Activated CD4-positive, alpha-beta T cell treated with anti-CD3 and anti-CD28 coated beads, Interleukin-2, amount 50 U/mL, for 4 hours (primary cell): ENCODE data around the gene CMIP.

Experiments used
- DNase-seq, 2 experiments: peaks; one replicate each; pipeline ENCODE4 v3.0.0-alpha.2; 2020

The CMIP gene

DNA sequence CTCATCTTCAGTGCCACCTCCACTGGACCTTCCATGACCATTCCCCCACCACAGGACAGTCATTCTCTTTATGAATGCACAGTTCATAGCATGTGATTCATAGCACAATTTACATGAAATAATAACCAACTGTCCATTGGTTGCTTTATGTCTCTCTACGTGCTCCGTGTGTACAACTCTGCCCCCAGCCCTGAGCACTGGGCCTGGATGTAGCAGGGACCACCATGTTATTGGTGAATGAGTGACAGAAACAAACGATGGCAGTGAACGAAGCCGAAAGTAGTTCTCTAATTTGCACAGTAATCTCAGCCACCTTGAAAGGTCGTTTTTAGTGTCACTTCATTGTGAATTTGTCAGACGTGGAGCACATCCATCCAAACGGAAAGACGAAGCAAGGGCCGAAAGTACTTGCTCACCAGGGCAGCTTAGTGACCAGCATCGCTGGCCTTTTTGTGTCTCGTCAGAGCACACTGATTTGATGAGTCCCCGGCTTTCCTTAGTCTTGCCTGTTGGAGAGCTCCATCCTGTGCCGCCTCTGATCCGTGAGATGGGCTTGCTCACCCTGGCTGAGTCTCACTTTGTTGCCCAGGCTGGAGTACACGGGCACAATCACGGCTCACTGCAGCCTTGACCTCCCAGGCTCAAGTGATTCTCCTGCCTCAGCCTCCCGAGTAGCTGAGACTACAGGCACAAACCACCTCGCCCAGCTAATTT is 95.3 kb downstream of the CMIP start:
- DNase-seq, result no peak

GRCh38 chr16:81541314-81541713 is 96.7 kb downstream of the CMIP start:
- no peak for DNase-seq

DNA sequence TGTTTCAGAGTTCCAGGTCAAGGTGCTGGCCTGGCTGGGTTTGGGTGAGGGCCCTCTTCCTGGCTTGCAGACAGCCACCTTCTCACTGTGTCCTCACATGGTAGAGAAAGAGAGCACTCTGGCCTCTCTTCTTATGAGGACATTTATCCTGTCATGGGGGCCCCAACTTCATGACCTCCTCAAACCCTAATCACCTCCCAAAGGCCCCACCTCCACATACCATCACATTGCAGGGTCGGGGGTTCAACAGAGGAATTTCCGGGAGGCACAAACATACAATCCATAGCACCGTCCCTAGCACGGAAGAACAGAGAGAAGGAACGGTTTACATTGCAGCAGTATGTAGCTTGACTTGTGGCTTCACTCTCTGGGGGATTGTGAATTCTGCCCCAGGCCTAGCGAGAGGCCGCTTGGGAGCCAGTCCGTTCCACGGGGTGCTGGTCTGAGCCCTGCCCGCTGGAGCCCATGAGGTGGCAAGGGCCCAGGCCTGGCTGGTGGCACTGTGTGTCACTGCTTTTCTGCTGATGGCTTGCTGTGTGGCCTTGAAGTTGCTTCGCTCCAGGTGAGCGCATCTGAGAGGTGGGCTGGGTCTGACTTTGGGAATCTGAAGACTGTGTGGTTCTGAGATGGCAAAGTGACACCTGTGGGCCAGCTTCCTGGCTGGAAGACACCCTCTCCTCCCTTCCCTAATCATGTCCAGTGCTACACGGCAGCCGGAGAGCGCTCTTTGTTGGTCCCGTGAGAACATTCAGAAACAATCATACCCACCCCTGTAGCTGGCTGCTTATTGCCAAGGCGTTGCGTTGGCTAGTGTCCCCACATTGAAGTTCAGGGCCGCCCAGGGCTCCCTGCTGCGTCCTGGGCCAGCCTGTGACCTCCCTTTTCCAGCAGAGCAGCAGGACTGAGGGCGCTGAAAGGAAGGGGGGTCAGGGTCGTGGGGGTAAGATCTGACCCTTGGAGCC is 98.3 kb downstream of the CMIP start:
- no peak for DNase-seq

- DNase-seq, result no peak
These were observed 99.0 kb downstream of the CMIP start for GRCh38 chr16:81543571-81543970.

DNA sequence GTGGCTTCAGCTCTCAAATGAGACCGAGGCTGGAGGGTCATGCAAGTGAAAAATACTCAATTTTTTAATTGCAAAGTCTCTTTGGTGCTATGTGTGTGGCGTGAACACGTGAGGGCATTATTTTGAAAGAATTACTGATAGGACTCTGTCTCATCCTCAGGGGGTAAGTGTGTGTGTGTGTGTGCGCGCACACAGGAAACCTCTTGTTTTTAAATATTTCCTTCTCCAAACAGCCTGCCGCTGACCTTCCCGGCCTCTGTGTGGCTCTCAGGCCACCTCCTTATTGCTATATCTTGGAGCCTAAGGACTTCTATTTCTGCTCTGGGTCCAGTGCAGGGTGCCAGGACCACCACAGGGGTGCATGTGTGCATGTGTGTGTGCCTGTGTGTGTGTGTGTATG is 99.7 kb downstream of the CMIP start:
- DNase-seq, result no peak

DNA sequence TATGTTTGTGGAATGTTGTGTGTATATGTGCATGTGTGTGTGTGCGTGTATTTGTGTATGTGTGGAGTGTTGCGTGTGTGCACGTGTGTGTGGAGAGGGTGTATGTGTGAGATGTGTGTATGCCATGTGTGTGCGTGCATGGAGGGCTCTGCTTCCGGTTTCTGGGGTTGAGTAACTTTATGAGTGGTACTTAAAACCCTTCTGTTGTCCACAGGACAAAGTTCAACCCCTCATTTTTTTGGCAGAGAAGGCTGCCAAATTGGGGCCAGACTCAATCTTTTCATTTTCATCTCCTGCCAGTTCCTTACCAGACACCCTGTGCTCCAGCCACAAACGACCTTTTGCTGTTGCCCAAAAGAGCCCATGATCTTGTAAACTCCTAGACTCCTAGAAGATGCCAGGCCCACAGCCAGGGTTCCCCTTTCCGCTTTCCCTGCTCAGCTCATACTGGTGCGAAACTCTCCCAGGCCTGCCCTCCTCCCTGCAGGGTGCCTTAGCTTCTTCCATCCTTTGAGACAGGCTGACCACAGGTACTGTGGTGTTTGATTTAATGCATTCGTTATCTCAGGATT is 100.2 kb downstream of the CMIP start:
- DNase-seq, result no peak

GRCh38 chr16:81545470-81546250 is 101.1 kb downstream of the CMIP start:
- DNase-seq, result no peak

DNA sequence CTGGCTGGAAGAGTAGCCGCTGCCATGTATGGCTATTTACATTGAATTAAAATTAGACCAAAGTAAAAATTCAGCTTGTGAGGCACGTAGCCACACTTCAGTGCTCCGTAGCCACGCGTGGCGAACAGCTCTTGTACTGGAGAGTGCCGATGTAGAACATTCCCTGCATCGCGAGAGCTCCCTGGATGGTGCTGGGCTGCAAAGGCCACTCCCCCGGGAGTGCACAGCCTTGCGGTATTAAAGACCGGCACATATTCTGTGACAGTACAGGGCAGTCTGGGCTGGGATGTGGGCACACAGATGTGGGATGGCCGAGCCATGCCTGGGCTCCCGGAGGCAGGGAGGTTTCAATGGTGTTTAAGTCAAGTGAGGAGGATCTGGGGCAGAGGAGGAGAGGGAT is 102.2 kb downstream of the CMIP start:
- no peak for DNase-seq

DNA sequence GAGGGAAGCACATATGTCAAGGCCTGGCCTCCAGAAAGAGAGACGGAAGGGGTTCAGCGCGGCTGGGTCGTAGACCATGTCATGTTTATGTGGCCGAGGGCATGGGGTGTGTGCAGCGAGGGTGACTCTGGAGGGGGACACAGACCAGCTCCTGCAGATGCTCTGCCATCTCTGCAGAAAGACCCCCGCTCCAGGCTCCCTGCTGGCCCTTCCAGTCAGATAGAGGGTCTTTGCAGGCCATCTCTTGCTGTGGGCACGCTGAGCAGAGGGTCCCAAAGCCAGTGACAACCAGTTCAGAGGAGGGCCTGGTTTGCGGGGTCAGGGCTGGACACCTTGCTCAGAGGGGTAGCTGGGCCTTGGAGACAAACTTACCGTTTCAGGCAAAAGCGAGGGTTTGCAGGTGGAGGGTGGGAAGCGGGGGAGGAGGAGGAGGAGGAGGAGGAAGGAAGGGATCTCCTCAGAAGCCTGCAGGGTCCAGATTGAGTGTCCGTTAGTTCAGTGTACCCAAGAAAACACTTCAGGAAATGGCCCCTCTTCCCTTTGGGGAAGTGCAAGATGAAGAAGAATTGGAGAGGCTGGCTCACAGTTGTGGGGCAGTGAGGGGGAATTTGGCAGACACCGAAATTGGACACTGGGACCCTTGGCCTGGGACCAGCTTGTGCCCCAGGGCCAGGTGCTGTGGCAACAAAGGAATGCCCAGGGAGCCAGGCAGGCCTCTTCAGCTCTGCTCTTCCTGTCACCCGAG is 102.8 kb downstream of the CMIP start:
- no peak for DNase-seq

DNA sequence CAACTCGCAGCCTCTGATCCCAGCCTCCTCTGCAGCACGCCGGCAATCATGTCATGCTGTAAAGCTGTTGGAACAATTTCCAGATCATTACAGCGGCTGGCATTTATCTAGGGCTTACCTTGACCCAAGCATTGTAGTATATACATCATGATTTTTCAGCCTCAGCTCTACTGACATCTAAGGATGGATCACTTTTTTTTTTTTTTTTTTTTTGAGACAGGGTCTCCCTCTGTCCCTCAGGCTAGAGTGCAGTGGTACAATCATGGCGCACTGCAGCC is 103.3 kb downstream of the CMIP start:
- DNase-seq, result no peak

DNA sequence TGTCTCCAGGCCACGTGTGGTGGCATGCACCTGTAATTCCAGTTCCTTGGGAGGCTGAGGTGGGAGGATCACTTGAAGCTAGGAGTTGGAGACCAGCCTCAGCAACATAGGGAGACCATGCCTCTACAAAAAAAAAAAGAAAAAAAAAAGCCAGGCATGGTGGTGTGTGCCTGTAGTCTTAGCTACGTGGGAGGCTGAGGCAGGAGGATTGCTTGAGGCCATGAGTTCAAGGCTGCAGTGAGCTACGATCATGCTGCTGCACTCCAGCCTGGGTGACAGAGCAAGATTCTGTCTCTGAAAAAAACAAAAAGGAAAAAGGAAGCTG is 103.9 kb downstream of the CMIP start:
- no peak for DNase-seq

GRCh38 chr16:81548876-81549546 is 104.4 kb downstream of the CMIP start:
- no peak for DNase-seq

- DNase-seq, result no peak
These were observed 105.2 kb downstream of the CMIP start for GRCh38 chr16:81549547-81550431.

GRCh38 chr16:81550432-81550808 is 105.8 kb downstream of the CMIP start:
- DNase-seq, result no peak

- DNase-seq, result no peak
These were observed 106.7 kb downstream of the CMIP start for GRCh38 chr16:81551151-81551808.

DNA sequence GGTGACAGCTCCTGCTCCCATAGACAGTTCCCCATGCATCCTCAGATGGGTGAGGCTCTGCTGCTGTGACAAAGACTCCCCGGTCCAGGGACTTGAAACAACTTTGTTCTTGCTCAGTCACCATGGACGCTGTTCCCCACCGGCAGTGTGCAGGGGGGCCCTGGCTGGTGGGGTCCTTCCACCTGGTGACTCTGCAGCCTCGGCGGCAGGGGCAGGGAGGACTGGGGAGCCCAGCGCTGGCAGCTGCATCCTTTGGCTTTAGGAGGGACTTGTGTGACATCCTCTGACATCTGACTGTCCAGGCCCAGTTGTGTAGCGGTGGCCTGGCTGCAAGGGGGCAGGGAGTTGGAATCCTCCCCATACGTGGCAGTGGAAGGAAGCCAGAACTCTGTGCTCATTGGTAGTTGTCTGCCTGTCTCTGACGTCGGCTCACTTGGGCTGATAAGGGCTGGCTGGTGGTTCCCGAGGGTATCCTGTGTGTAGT is 107.3 kb downstream of the CMIP start:
- no peak for DNase-seq

GRCh38 chr16:81552743-81553079 is 108.1 kb downstream of the CMIP start:
- DNase-seq, result no peak

GRCh38 chr16:81553080-81553813 is 108.6 kb downstream of the CMIP start:
- DNase-seq, result no peak

DNA sequence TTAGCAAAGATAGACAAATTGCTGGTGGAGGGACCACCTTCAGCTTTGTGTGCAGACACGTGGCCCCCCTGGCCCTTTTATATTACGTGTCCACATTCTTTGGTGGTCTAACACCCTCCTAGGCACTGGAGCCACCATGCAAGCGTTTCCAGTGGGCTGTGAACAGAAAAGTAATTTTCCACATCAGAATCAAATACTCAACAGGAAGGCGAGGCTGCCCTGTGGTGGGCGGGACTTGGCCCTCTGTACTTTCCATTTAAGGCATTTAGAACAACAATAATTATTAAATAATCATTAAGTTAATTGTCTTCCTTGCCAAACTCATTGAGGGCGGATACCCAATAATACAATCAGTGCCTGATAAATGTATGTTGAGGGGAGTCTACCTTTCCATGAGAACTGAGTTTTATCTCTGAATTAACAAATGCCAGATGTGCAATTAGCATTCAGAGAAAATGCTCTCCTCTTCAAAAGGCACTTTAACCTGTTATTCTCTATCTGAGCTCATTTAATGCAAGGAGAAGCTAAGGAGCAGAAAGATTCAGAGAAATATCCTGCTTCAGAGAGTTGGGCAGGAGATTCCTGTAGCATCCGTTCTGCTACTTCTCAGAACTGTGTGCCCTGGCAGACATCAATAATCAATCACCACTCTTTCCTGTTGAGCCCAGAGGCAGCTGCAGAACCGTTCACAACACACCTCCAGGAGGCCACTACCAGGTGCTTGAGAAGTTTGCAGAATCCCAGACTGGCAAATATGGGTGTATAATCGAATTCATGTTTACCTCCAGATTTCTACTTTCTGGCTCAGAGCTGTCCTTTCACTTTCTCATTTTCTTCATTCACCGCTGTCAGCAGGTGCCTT is 109.4 kb downstream of the CMIP start:
- DNase-seq, result no peak
